OCI-LY7 (cell line): ENCODE data around the gene FCRL6. TPM values are rescaled to one million over a fixed set of nuclear protein-coding genes. Genes with fewer than 3 reads are reported as not detected.
A peak's percentile ranks its signal among the peaks of the same experiment; 100 is the strongest.

Experiments used
- BruUV-seq: library from RNA; stranded (reverse); fragments of 400-500 nt; replicated peaks from 2 replicates; lab custom pipeline; 2021; lab: Mats Ljungman, UMichigan
- CTCF ChIA-PET: fragments of 300-600 bp; sonication (Branson Sonifier 250); formaldehyde crosslinking; loops from one replicate; lab custom pipeline; 2022; ENCODE audit warnings: antibody characterized with exemption; ENCODE audit not compliant: unreplicated experiment; lab: Charles Lee
- POLR2A ChIA-PET: fragments of 300-600 bp; sonication (Branson Sonifier 250); formaldehyde crosslinking; loops from one replicate; lab custom pipeline; 2022; ENCODE audit warnings: antibody characterized with exemption; lab: Charles Lee
- DNase-seq: peaks from one replicate; pipeline ENCODE4 v3.0.0-alpha.2; 2015; ENCODE audit warnings: low spot score
- H2AFZ ChIP-seq: fragments of 200-600 bp; sonication (generic), shearing (Covaris generic); 2 replicates; pipeline ENCODE4 v1.6.1; 2014; ENCODE audit warnings: mild to moderate bottlenecking, antibody characterized with exemption, low read length, moderate library complexity
- H3K27ac ChIP-seq: fragments of 200-600 bp; sonication (generic); 2 replicates; pipeline ENCODE4 v1.5.1; 2014; ENCODE audit warnings: mixed run types, low read depth, mild to moderate bottlenecking, moderate library complexity, low read length, inconsistent platforms; ENCODE audit not compliant: poor library complexity, severe bottlenecking
- H3K36me3 ChIP-seq: fragments of 200-600 bp; sonication (generic); 2 replicates; pipeline ENCODE4 v1.6.1; 2014; ENCODE audit warnings: mild to moderate bottlenecking, antibody characterized with exemption, low read length, moderate library complexity, mixed read lengths; ENCODE audit not compliant: insufficient read depth
- H3K4me1 ChIP-seq: fragments of 200-600 bp; sonication (generic); 2 replicates; pipeline ENCODE4 v1.5.1; 2014; ENCODE audit warnings: mild to moderate bottlenecking, low read length; ENCODE audit not compliant: insufficient read depth, poor library complexity, severe bottlenecking
- H3K4me2 ChIP-seq: fragments of 200-600 bp; sonication (generic); 2 replicates; pipeline ENCODE4 v1.6.1; 2014; ENCODE audit warnings: mild to moderate bottlenecking, low read length
- H3K4me3 ChIP-seq: fragments of 200-600 bp; sonication (generic); 2 replicates; pipeline ENCODE4 v1.5.1; 2014; ENCODE audit warnings: mild to moderate bottlenecking, low read depth, low read length; ENCODE audit not compliant: poor library complexity, severe bottlenecking
- H3K79me2 ChIP-seq: fragments of 200-600 bp; sonication (generic); 2 replicates; pipeline ENCODE4 v1.6.1; 2016; ENCODE audit warnings: low read depth, mild to moderate bottlenecking, low read length, moderate library complexity, mixed read lengths; ENCODE audit not compliant: insufficient read depth
- H3K9me2 ChIP-seq: fragments of 200-600 bp; sonication (generic); 2 replicates; pipeline ENCODE4 v1.6.1; 2016; ENCODE audit warnings: mild to moderate bottlenecking, low read length, mixed read lengths; ENCODE audit not compliant: insufficient read depth
- H3K9me3 ChIP-seq: fragments of 200-600 bp; sonication (generic); 2 replicates; pipeline ENCODE4 v1.6.1; 2014; ENCODE audit warnings: mild to moderate bottlenecking, mixed run types, low read length, mixed read lengths
- H4K20me1 ChIP-seq: fragments of 200-600 bp; sonication (generic); 2 replicates; pipeline ENCODE4 v1.6.1; 2014; ENCODE audit warnings: mild to moderate bottlenecking, antibody characterized with exemption, low read length, moderate library complexity, mixed read lengths; ENCODE audit not compliant: insufficient read depth
- EZH2phosphoT487 ChIP-seq: fragments of 200-600 bp; sonication (generic); IDR thresholded peaks from 2 replicates; pipeline ENCODE4 v1.6.1; 2018; ENCODE audit warnings: low read depth, borderline replicate concordance, mild to moderate bottlenecking, mixed run types, antibody characterized with exemption, low read length, moderate library complexity, mixed read lengths
- intact Hi-C: fragments of 100-400 bp; cut with micrococcal nuclease; formaldehyde crosslinking; loops from one replicate; pipeline ENCODE4 v1.10.0; 2022; ENCODE audit not compliant: unreplicated experiment
- total RNA-seq, 2 experiments: library from RNA; depleted of rRNA in 1 of 2; stranded (reverse); fragments of >200 nt in 1 of 2; shearing (Covaris generic) in 1 of 2; gene quantifications; 2 replicates each; pipeline ENCODE4 v1.2.3, GENCODE V29; 2014 to 2022
- TF ChIP-seq, protein P1 (sequence below): fragments of 200-600 bp; sonication (generic); conservative IDR thresholded peaks from 2 replicates; pipeline ENCODE4 v1.5.1; 2014; ENCODE audit warnings: mild to moderate bottlenecking, antibody characterized with exemption, low read length, moderate library complexity, mixed read lengths

Gene FCRL6
- total RNA-seq, 2 experiments from 2014 or later: not detected

DNA sequence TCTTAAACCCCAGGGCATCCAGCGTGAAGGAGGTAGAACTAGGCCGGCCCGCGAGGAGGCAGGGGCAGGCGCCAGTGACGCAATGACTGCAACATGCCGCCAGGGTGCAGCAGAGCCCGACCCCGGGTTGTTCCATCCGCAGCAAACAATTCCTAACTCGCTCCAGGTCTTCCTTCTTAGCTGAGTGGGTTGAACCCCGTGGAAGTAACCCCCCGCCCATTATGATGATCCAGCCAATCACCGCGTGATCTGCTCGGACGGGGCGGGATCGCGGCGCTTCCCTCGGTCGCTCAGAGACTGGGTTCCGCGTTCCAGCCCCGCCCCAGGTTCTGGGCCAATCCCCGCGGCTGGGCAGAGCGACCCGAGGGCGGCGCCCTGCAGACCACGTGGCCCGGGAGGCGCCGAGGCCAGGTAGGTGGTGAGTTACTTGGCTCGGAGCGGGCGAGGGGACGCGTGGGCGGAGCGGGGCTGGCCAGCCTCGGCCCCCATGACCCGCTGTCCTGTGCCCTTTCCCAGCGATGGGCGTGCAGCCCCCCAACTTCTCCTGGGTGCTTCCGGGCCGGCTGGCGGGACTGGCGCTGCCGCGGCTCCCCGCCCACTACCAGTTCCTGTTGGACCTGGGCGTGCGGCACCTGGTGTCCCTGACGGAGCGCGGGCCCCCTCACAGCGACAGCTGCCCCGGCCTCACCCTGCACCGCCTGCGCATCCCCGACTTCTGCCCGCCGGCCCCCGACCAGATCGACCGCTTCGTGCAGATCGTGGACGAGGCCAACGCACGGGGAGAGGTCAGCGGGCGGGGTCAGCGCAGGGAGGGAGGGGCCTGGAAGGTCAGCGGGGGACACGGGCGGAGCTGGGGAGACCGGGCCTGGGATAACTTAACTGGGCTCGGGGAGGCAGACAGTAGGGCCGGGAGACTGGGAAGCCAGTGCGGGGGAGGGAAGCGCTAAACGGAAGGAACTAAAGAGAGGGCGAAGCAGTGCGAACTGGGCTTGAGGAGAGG, 21.3 kb upstream of the FCRL6 start, which contains the start of gene DUSP23:
TSS of gene DUSP23 (plus strand) at position 380 of the 1,000 bp plus-strand sequence. CDS start at position 519, 139 bp downstream.
- no peaks in the 10 kb centered on the region for H3K79me2 ChIP-seq
- TF ChIP-seq, protein P1, sequence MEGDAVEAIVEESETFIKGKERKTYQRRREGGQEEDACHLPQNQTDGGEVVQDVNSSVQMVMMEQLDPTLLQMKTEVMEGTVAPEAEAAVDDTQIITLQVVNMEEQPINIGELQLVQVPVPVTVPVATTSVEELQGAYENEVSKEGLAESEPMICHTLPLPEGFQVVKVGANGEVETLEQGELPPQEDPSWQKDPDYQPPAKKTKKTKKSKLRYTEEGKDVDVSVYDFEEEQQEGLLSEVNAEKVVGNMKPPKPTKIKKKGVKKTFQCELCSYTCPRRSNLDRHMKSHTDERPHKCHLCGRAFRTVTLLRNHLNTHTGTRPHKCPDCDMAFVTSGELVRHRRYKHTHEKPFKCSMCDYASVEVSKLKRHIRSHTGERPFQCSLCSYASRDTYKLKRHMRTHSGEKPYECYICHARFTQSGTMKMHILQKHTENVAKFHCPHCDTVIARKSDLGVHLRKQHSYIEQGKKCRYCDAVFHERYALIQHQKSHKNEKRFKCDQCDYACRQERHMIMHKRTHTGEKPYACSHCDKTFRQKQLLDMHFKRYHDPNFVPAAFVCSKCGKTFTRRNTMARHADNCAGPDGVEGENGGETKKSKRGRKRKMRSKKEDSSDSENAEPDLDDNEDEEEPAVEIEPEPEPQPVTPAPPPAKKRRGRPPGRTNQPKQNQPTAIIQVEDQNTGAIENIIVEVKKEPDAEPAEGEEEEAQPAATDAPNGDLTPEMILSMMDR: peak; percentile 75
- TF ChIP-seq EZH2phosphoT487: no peak
- H3K4me3 ChIP-seq: peak within 1 kb of the TSS; percentile 31
- no peaks in the 10 kb centered on the region for H4K20me1 ChIP-seq
- peak; percentile 49 for DNase-seq
- H3K36me3 ChIP-seq: no peaks in the 10 kb centered on the region
- peak within 1 kb of the TSS; percentile 32; the same call in 1 of the 2 replicates for H3K4me2 ChIP-seq
- H3K27ac ChIP-seq: no peak within 1 kb of the TSS
- no peaks in the 10 kb centered on the region for H3K9me2 ChIP-seq
- H2AFZ ChIP-seq: peak within 1 kb of the TSS; percentile 66; the same call in 1 of the 2 replicates
- intact Hi-C loops: loop anchor here (1.0 kb wide), 2 partner anchors 110 to 225 kb away; no protein-coding TSS in a partner anchor
- H3K9me3 ChIP-seq: no peaks in the 10 kb centered on the region
- POLR2A ChIA-PET: no interaction called here
- CTCF ChIA-PET: no interaction called here
- H3K4me1 ChIP-seq: no peaks in the 10 kb centered on the region
- no TSS peak for BruUV-seq

DNA sequence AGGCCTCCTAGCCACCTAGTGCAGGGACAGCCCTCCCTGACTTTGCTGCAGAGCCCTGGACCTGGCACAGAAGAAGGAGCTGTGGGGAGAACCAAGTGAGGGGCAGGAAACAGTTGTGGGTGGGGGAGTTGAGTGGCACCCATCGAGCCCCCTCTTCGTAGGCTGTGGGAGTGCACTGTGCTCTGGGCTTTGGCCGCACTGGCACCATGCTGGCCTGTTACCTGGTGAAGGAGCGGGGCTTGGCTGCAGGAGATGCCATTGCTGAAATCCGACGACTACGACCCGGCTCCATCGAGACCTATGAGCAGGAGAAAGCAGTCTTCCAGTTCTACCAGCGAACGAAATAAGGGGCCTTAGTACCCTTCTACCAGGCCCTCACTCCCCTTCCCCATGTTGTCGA, 20.2 kb upstream of the FCRL6 start:
- H3K4me2 ChIP-seq: no peak overlapping the region
- no peaks in the 10 kb centered on the region for H3K9me3 ChIP-seq
- no peak overlapping the region for H3K4me3 ChIP-seq
- H3K36me3 ChIP-seq: no peaks in the 10 kb centered on the region
- H3K79me2 ChIP-seq: no peaks in the 10 kb centered on the region
- ChIA-PET POLR2A (interaction anchor here (1.1 kb wide), 1 partner anchor 16 kb away, joined by 3 read pairs; no protein-coding TSS in a partner anchor), CTCF (no interaction called here)
- intact Hi-C loops: no loop called here
- TF ChIP-seq, protein P1: no peak
- TF ChIP-seq EZH2phosphoT487: no peak
- BruUV-seq: no TSS peak
- H3K9me2 ChIP-seq: no peaks in the 10 kb centered on the region
- H3K4me1 ChIP-seq: no peaks in the 10 kb centered on the region
- no peak overlapping the region for H3K27ac ChIP-seq
- DNase-seq: no peak
- no peaks in the 10 kb centered on the region for H4K20me1 ChIP-seq
- no peak overlapping the region for H2AFZ ChIP-seq
